ENCODE data around the gene ASIP.
"Not testable (repeated sequence)": the region's sequence is repeated elsewhere in the genome, so short reads cannot be mapped to it uniquely, and the experiment has no call there.

The ASIP gene

DNA sequence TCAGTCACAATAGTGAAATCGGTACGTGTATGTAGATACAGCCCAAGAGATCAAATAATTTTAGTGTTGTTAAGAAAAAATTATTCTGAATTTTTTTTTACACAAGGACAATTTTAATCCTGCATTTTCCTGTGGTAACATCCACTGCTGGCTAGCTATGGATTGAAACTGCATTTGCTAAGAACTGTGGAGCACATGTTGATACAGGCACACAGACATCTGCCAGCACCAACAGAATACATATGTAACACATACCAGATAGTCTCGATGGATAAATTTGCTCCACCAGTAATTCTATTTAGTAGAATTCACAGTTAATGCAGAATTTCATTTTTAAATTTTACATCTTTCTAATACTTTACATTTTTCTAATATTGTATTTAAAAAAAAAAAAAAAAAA, 2.2 kb downstream of the ASIP start:
- no peak for DNase-seq

DNA sequence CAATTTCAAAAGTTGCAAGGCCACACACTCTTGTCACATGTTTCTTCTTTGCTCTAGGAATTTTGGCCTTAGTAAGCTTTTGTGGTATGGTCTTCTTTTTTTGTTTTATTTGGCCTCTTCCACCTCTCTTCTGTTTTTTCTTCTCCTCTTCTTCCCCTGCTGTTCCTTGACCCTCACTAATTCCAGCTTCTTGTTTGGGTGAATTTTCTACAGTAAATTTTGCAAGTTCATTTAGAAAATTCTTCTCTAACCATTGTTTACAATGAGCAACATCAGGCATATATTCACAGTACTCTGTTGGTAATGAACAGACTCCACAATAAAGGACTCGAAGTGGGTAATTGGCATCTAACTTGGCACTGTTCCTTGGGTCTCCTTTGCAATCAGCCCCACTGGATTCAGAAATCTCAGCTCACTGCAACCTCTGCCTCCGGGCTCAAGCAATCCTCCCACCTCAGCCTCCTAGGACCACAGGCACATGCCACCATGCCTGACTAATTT, 5.0 kb downstream of the ASIP start:
- no peak for DNase-seq

DNA sequence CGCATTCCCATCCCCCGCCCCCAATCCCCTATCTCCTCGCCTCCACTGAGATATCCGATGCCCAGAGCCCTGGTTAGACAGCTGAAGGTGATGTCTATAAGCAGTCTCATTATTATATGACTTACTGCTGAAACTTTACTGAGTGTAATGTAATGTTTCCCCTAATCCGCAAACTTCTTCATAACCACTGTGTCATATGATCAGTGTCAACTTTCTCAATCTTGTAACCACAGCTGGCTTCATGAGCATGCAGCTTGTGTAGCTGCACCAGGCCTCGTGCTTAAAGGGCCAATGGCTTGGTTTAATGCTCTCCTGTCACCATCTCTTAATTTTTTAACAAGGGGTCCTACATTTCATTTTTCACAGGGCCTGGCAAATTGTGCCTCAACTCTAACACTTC, 8.1 kb downstream of the ASIP start:
- peak; percentile 8 for DNase-seq

DNA sequence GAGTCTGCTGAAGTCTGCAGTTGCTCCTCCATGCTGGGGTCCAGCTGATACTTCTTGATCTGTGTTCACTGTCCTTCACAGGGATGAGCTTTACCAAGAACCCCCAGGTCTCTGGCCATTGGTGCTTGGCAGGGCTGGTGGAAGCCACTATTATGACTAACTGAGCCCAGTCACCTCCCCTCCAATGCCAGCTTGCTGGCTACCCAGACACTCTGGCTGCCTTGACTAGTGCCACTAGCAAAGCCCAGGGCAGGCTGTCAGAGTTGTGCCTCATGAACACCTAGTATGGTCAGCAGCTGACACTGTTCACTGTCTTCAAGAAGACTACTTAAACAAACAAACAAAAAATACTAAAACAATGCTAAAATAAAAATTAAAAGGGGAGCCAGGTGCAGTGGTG, 8.8 kb downstream of the ASIP start:
- DNase-seq, result no peak

DNA sequence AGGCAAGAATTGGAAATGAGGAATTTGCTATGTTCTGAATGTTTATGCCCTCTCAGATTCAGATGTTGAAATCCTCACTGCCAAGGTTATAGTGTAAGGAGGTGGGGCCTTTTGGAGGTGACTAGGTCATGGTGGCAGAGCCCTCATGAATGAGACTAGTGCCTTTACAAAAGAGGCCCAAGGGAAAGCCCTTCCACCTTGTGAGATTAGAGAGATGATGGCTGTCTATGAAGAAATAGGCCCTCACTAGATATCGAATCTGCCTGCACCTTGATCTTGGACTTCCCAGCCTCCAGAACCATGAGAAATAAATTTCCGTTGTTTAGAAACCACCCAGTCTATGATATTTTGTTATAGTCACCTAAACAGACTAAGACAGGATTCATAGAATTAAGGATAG, 10.4 kb downstream of the ASIP start:
- DNase-seq, result no peak

DNA sequence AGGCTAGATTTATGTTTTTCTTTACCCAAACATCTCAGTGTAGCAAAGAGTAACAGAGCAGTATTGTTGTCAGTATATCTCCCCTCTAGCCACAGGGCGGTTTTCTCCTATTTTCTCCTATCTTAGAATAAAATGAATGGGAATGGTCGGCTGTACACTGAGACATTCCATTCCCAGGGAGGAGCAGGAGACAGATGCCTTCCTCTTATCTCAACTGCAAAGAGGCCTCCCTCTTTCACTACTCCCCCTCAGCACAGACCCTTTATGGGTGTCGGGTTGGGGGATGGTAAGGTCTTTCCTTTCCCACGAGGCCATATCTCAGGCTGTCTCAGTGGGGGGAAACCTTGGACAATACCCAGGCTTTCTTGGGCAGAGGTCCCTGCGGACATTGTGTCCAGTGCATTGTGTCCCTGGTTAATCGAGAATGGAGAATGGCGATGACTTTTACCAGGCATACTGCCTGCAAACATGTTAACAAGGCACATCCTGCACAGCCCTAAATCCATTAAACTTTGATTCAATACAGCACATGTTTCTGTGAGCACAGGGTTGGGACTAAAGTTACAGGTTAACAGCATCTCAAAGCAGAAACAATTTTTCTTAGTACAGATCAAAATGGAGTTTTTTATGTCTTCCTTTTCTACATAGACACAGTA, 11.3 kb downstream of the ASIP start:
- not testable (repeated sequence) for DNase-seq

DNA sequence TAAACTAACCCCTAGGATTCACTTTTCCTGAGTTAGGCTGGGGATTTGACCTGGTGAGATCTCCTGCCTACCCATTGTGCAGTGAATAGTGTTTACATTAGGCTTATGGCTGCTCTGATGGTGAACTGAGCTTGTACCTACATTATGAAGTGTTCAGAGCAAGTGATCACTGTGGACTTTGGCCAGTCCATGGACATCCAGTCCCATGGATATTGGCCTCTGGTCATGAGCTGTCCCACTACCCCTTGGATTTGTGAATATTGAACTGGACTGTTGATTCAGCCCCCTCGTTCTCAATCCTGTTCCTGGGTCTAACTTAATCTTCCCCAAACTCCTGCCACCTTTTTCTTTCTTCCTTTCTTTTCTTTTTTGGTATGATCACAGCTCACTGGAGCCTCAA, 13.8 kb downstream of the ASIP start:
- no peak for DNase-seq

DNA sequence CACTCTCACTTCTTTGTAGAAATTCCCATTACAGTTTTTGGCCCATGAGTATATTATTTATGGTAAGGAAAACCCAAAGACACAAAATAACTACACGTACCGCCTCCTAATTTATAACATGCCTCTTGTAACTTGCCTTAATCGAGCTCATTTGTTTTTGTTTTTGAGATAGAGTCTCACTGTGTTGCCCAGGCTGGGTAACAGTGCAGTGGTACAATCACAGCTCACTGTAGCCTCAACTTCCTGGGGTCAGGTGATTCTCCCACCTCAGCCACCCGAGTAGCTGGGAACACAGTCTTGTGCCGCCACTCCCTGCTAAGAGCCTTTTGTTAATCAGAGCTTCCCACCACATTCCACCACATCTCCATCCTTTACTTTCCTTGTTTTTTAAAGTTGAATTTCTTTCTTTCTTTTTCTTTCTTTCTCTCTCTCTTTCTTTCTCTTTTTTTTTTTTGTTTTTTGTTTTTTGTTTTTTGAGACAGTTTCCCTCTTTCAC, 15.5 kb downstream of the ASIP start:
- DNase-seq, result no peak

DNA sequence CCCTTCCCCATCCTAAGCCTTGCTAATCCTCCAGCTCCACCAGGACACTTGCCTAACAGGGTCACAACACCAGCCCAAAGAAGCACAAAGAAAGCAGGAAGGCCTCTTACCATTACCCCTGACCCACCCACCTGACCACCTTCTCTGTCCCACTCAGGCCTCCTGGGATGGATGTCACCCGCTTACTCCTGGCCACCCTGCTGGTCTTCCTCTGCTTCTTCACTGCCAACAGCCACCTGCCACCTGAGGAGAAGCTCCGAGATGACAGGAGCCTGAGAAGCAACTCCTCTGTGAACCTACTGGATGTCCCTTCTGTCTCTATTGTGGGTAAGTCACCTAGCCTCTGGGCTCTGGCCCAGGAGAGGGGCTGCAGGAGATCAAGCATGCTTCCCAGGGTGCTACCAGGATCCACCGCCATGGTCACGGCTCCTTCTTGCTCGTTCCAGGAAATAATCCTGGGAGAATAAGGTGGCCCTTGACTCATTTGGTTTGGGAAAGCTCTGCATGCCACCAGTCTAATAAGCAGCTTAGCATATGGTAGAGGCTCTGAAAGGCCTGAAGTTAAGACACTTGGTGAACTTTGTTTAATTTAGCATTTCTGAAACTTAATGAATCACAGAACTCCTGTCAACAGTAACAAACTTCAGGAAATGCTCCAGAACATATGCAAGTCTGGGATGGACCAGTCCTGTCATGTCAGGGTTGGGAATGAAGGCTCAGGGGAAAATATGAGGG, 19.2 kb downstream of the ASIP start:
- DNase-seq, result no peak

DNA sequence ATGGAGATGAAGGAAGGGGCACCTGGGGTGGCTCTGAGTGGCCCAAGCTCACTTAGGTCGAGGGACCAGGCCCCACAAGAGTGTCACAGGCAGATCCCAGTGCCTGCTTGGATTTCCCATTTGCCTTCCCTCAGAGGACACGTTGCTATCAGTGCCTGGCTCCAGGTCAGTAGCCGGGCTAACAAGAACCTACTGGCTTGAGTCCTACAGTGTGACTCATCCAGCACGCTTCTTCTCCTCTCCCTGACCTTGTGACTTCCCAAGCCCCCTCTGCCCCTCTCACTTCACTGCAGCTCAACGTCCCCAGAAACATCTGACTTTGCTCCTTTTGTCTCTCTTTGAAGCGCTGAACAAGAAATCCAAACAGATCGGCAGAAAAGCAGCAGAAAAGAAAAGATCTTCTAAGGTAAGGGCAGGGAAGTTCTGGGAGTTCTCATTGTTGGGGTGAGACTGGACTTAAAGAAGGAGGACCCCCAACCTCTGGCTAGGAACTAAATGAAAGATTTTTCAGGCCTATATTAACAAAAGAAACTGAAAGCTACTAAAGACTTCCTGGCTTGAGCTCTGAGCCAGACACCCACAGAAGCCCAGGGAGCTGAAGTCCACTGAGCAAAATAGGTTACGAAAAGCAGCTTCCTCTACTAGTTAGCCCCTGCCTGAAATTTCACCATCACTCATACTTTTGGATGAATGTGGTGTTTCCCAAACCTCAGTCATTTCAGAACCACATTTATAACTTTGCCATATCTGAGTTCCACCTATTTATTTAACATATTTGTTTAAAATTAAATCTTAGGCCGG, 21.5 kb downstream of the ASIP start:
- no peak for DNase-seq

DNA sequence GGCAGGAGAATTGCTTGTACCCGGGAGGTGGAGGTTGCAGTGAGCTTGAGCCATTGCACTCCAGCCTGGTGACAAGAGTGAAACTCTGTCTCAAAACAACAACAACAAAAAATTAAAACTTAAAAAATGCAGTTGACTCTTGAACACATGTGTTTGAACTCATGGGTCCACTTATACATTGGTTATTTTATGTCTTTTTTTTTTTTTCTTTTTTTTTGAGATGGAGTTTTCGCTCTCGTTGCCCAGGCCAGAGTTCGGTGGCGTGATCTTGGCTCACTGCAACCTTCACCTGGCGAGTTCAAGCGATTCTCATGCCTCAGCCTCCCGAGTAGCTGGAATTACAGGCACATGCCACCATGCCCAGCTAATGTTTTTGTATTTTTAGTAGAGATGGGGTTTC, 22.2 kb downstream of the ASIP start:
- not testable (repeated sequence) for DNase-seq

DNA sequence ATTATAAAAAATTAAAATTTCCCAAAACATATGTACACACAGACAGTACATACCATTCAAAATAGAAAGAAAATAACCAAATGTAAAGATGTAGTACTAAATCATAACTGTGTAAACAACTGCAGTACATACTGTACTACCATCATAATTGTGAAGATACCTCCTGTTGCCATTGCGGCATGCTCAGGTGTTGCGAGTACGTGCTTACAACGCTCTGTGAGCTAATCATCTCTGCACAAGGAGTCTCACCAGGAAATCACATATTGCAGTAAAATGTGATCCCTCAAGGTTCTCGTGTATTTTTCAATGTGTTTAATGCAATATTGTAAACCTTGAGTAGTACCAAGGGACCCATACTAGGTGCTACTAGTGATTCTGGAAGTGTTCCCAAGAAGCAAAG, 22.9 kb downstream of the ASIP start:
- DNase-seq, result no peak

DNA sequence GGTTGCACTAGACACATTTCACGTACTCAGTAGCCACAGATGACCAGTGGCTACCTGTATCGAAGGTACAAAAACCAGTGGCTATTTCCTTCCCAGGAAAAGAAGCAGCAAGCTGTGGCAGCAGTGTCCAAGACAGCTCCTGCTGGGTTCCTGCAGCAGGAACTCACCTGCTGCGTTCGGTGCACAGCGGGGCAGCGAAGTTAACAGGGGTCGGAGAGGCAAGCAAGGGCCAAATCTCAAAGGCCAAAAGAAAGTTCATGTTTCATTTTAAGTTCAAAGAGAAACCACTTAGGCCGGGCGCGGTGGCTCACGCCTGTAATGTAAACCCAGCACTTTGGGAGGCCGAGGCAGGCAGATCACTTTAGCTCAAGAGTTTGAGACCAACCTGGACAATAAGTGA, 26.9 kb downstream of the ASIP start:
- no peak for DNase-seq

DNA sequence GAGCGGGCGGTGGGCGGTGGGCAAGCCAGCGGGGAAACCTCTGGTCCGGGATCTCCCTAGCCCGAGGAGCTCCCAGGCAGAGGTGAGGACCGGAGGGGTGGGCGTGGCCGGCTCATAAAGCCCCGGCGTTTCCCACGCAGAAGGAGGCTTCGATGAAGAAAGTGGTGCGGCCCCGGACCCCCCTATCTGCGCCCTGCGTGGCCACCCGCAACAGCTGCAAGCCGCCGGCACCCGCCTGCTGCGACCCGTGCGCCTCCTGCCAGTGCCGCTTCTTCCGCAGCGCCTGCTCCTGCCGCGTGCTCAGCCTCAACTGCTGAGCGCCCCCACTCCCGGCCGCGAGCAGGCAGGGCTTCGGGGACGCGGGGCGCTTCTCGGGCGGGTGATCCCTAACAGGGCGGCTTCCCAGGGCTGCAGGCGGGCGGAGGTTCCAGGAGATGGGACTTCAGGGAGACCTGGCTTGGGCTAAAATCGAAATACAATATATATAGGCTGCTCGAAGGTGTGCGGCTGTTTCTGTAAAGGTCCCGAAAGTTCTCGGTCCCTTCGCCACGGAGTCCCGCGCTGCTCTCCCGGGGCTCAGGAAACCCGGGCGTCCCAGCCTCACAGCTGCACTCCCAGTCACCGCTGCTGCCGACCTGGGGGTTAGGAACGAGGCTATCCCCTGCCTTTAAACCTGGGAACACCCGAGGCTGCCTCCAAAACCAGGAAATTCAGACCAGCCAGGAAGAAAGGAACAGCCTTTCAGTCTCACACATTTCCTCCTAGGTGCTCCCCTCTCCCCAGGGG, 27.8 kb downstream of the ASIP start:
- peak; percentile 1 for DNase-seq

DNA sequence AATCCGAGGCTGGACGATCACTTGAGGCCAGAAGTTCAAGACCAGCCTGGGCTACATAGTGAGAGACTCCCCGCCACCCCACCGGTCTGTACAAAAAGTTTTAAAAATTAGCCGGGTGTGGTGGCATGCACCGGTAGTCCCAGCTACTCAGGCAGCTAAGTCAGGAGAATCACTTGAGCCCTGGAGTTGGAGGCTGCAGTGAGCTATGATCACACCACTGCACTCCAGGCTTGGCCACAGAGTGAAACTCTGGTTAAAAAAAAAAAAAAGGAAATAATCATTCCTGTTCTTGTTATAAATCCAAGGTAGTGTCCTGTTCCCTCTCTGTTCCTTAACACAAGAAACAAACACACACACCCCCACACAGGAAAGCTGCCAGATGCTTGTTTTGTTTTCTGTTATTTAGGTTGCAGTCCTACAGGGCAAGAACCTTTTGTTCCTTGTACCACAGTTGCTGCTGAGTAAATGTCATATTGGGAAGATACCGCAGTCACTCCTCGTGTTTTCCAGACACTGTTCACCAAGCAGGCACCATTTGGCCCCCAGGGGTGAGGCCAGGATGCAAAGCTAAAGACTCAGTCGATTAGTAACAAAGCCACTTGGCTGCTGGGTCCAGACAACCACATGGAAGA, 28.9 kb downstream of the ASIP start:
- DNase-seq, result no peak

DNA sequence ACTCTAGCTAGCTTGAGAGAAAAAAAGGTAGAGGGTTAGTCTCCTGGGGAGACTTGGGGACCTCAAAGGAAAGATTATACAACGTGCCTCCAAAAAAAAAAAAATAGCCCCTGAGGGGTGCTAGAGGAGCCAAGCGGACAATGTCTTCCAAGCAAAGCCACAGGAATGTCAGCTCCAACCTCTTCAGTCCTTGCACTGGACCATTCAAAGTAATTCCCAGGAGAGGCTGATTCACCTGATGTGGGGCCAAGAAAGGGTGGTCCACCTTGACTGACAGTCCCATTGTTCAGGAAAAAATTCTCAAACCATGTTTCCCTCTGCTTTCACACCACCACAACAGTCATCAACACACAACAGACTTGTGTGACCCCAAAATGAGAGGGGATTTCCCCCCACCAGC, 30.7 kb downstream of the ASIP start:
- DNase-seq, result no peak

DNA sequence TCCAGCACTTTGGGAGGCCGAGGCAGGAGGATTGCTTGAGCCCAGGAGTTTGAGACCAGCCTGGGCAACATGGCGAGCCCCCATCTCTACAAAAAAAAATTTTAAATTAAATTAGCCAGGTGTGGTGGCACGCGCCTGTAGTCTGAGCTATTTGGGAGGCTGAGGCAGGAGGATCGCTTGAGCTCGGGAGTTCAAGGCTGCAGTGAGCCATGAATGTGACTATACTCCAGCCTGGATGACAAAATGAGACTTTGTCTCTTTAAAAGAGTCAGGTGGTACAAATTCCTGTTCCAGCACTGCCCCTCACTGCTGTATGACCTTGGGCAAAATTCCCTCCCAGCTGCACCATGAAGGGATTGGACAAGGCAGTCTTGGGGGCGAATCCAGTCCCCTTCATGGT, 33.5 kb downstream of the ASIP start:
- no peak for DNase-seq

DNA sequence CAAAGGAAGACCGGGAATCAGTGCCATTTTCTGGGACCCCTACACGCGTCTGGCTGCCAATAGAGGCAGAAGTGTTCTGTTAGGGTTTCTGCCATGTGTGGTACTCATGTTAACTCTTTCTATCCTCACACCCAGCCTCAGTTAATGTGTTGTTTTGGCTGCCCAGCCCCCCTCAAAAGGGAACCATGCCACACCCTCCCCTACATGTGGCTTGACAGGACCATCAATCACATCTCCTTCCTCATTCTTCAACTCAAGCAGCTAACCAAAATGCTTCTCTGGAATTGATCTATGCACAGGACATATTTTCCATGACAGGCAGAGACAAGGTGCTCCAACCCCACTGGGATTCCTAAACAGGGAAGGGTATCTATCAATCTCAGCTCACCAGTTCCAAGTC, 40.0 kb downstream of the ASIP start:
- no peak for DNase-seq

DNA sequence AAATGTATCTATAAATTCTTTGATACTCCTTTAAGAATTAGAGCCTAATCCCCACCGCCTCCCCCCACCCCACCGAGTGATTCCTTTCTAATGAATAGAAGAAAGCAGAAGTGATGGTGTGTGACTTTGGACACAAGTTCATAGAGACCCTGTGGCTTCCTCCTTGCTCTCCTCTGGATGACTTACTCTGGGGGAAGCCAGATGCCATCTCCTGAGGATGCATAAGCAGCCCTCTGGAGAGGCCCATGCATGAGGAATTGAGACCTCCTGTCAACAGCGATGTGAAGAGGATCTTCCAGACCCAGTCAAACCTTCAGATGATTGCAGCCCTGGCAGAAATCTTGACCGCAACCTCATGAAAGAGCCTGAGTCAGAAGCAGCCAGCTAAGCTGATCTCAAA, 40.8 kb downstream of the ASIP start:
- DNase-seq, result no peak

DNA sequence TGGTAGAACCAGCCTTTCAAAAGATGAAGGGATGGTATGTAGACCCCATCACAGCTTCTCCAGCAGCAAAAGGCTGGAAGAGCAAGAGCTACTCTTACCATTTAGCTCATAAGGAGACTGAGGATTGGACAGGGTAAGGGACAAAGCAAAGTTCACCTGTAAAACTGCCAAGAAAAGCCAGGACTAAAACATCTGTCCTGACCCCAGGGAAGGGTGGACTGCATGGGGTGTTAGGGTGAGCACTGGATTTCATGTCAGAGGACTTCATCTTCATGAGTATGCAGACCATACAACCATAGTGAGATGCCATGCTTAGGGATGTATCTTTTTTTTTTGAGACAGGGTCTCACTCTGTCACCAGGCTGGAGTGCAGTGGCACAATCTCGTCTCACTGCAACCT, 42.6 kb downstream of the ASIP start:
- DNase-seq, result no peak

DNA sequence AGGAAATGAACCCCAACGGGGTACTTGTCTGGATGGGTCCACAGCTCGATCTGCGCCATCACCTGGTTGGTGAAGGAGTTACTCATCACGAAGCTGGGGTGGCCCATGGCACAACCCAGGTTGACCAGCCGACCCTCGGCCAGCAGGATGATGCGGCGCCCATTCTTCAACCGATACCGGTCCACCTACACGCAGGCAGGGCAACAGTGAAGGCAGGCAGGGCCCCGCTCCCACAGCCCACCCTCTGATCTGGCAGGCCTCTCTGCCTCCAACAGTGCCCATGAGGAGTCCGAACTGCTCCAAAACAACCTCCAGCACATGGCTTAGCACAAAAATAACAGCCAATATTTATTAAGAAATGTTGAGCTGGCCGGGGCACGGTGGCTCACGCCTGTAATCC, 44.2 kb downstream of the ASIP start:
- DNase-seq, result no peak

DNA sequence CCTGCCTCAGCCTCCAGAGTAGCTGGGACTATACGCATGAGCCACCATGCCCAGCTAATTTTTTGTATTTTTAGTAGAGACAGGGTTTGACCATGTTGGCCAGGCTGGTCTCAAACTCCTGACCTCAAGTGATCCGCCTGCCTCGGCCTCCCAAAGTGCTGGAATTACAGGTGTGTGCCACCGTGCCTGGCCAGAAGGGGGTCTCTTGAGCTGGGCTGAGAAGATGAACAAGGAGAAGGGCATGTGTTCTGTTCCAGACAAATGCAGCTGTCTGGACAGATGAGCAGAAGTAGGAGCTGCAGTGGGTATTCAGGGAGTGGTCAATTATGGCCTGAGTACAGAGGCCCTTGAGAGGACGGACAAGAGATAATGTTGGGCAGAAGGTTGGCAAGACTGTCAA, 46.3 kb downstream of the ASIP start:
- DNase-seq, result not testable (repeated sequence)
